K562 (cell line): ENCODE measurements around the gene AKAIN1. TPM values are rescaled to one million over a fixed set of nuclear protein-coding genes. Genes with fewer than 3 reads are reported as not detected.

ENCODE experiments used
- ATAC-seq: fragments of 200-7000 bp; cut with Tn5 transposase; 3 replicates; pipeline ENCODE4 v1.9.1; 2020; ENCODE audit warnings: moderate library complexity
- Bru-seq: library from RNA; stranded (reverse); fragments of 400-500 nt; gene quantifications from one replicate; lab custom pipeline; 2021; lab: Mats Ljungman, UMichigan
- BruChase-seq, 2 experiments: library from RNA; stranded (reverse); fragments of 400-500 nt; gene quantifications; one replicate each; lab custom pipeline; 2021; lab: Mats Ljungman, UMichigan
- BruUV-seq: library from RNA; stranded (reverse); fragments of 400-500 nt; replicated peaks from 2 replicates; lab custom pipeline; 2021; lab: Mats Ljungman, UMichigan
- CTCF ChIA-PET: fragments of 300-600 bp; formaldehyde crosslinking; extraction: SDS; loops from one replicate; lab custom pipeline; 2021; ENCODE audit warnings: low intra/inter-chr PET ratio; lab: Yijun Ruan, JAX
- POLR2A ChIA-PET: fragments of 300-600, 350-650 bp; sonication (Branson Sonifier 250); formaldehyde crosslinking; extraction: SDS; loops from one replicate; lab custom pipeline; 2021; ENCODE audit warnings: antibody characterized with exemption, inconsistent platforms; lab: Yijun Ruan, JAX
- DNase-seq, 4 experiments: peaks; one replicate each; pipeline versions ENCODE4 v3.0.0 to v3.0.0-alpha.2; 2011 to 2018; ENCODE audit warnings: low spot score in 3 of 4, mixed read lengths in 3 of 4; ENCODE audit errors: extremely low read depth in 1 of 4
- FAIRE-seq: peaks from 2 replicates; lab custom pipeline; 2011; peaks lifted over from hg19 to GRCh38; lab: Jason Lieb, UNC
- H2AFZ ChIP-seq: 2 replicates; pipeline ENCODE4 v1.6.0; 2011; ENCODE audit warnings: low read depth, low read length, control low read depth, inconsistent platforms
- H3K27ac ChIP-seq: fragments of 200-600 bp; 3 replicates; pipeline ENCODE4 v1.8.0; 2011; ENCODE audit warnings: low read depth, mild to moderate bottlenecking, control low read depth, inconsistent platforms, low read length, moderate library complexity, mixed read lengths; ENCODE audit errors: extremely low read depth
- H3K27me3 ChIP-seq, 2 experiments: fragments of 300-600 bp in 1 of 2; 2 replicates in 1 of 2; 3 replicates in 1 of 2; pipeline versions ENCODE4 v1.6.0 to v1.8.0; 2011; ENCODE audit warnings: inconsistent platforms in 2 of 2, low read length in 2 of 2, mild to moderate bottlenecking in 1 of 2, mixed read lengths in 1 of 2, moderate library complexity in 1 of 2; ENCODE audit not compliant: control insufficient read depth in 2 of 2, insufficient read depth in 2 of 2
- H3K36me3 ChIP-seq: fragments of 300-600 bp; 3 replicates; pipeline ENCODE4 v1.8.0; 2011; ENCODE audit warnings: mild to moderate bottlenecking, low read length, inconsistent platforms; ENCODE audit not compliant: control insufficient read depth, insufficient read depth
- H3K4me1 ChIP-seq, 2 experiments: fragments of 200-600 bp in 1 of 2; replicated peaks in 1 of 2; 2 replicates in 1 of 2; 3 replicates in 1 of 2; pipeline versions ENCODE4 v1.5.1 to v1.8.0; 2011; ENCODE audit warnings: inconsistent platforms in 2 of 2, low read length in 2 of 2, mild to moderate bottlenecking in 1 of 2, mixed read lengths in 1 of 2, moderate library complexity in 1 of 2; ENCODE audit not compliant: control insufficient read depth in 2 of 2, insufficient read depth in 2 of 2
- H3K4me2 ChIP-seq: 2 replicates; pipeline ENCODE4 v1.6.1; 2011; ENCODE audit warnings: low read length, control low read depth, inconsistent platforms, mixed read lengths; ENCODE audit not compliant: insufficient read depth
- H3K4me3 ChIP-seq: fragments of 200-600 bp; sonication (generic), shearing (Covaris generic); 2 replicates; pipeline ENCODE4 v1.5.1; 2016; ENCODE audit warnings: control low read depth, inconsistent platforms
- H3K79me2 ChIP-seq: fragments of 200-600 bp; 3 replicates; pipeline ENCODE4 v1.8.0; 2011; ENCODE audit warnings: low read length, inconsistent platforms; ENCODE audit not compliant: control insufficient read depth, insufficient read depth
- H3K9ac ChIP-seq, 2 experiments: 2 replicates each; pipeline versions ENCODE4 v1.6.0 to v1.6.1; 2011; ENCODE audit warnings: low read depth in 2 of 2, low read length in 2 of 2, control low read depth in 1 of 2, inconsistent platforms in 1 of 2, mild to moderate bottlenecking in 1 of 2, mixed read lengths in 1 of 2; ENCODE audit not compliant: insufficient read depth in 1 of 2
- H3K9me1 ChIP-seq: one replicate; pipeline ENCODE4 v1.6.0; 2011; ENCODE audit warnings: inconsistent platforms, mild to moderate bottlenecking, low read length, moderate library complexity; ENCODE audit not compliant: control insufficient read depth, insufficient read depth
- H3K9me3 ChIP-seq: replicated peaks from 2 replicates; pipeline ENCODE4 v1.5.1; 2011; ENCODE audit warnings: low read depth, low read length, inconsistent platforms; ENCODE audit not compliant: control insufficient read depth, insufficient read depth
- H4K20me1 ChIP-seq: replicated peaks from 2 replicates; pipeline ENCODE4 v1.6.1; 2011; ENCODE audit warnings: low read length, inconsistent platforms, mixed read lengths; ENCODE audit not compliant: control insufficient read depth, insufficient read depth
- AFF4 ChIP-seq: sonication (generic); formaldehyde crosslinking; IDR thresholded peaks from 2 replicates; pipeline ENCODE4 v1.8.0; 2023; ENCODE audit warnings: mild to moderate bottlenecking, missing genetic modification reagents
- CBX3 ChIP-seq, 2 experiments: IDR thresholded peaks; 1 replicate in 1 of 2; 2 replicates in 1 of 2; pipeline ENCODE4 v1.6.1; 2012; ENCODE audit warnings: inconsistent platforms in 2 of 2, low read length in 2 of 2, borderline replicate concordance in 1 of 2, control low read depth in 1 of 2
- CXXC5 ChIP-seq: fragments of 250-450 bp; sonication (Bioruptor Pico); IDR thresholded peaks from 2 replicates; pipeline ENCODE4 v1.8.0; 2022; ENCODE audit warnings: inconsistent platforms, mild to moderate bottlenecking, moderate library complexity
- E2F6 ChIP-seq, 2 experiments: IDR thresholded peaks; 2 replicates each; pipeline ENCODE4 v1.6.1; 2011; ENCODE audit warnings: borderline replicate concordance in 1 of 2, control low read depth in 1 of 2, low read depth in 1 of 2, low read length in 1 of 2, mild to moderate bottlenecking in 1 of 2, mixed read lengths in 1 of 2, moderate library complexity in 1 of 2; ENCODE audit not compliant: insufficient read depth in 1 of 2, insufficient read length in 1 of 2, poor library complexity in 1 of 2, severe bottlenecking in 1 of 2; ENCODE audit errors: extremely low read depth in 1 of 2
- FOXA1 ChIP-seq: fragments of 450-650 bp; IDR thresholded peaks from 2 replicates; pipeline ENCODE4 v1.6.1; 2016; ENCODE audit warnings: mild to moderate bottlenecking, borderline replicate concordance
- KLF10 ChIP-seq: fragments of 250-450 bp; sonication (Bioruptor Pico); IDR thresholded peaks from 2 replicates; pipeline ENCODE4 v1.6.1; 2021; ENCODE audit warnings: matching md5 sums
- MCM7 ChIP-seq, 2 experiments: fragments of 450-650 bp; IDR thresholded peaks; 2 replicates each; pipeline ENCODE4 v1.6.1; 2016 to 2018
- MIER1 ChIP-seq: fragments of 450-650 bp; IDR thresholded peaks from 2 replicates; pipeline ENCODE4 v1.6.1; 2016; ENCODE audit warnings: antibody characterized with exemption, mild to moderate bottlenecking, low read depth
- RAD21 ChIP-seq, 2 experiments: fragments of 250-450 bp in 1 of 2; fragments of 450-650 bp in 1 of 2; sonication (Bioruptor Pico) in 1 of 2; formaldehyde crosslinking in 1 of 2; IDR thresholded peaks in 1 of 2; conservative IDR thresholded peaks in 1 of 2; 2 replicates each; pipeline versions ENCODE4 v1.4.0 to v1.8.0; 2020 to 2022; ENCODE audit warnings: mild to moderate bottlenecking in 2 of 2, moderate library complexity in 1 of 2
- RBM39 ChIP-seq: fragments of 200-400 bp; formaldehyde crosslinking; optimal IDR thresholded peaks from 2 replicates; pipeline ENCODE3; 2018; ENCODE audit warnings: low read depth, low read length
- ZKSCAN3 ChIP-seq: fragments of 250-450 bp; sonication (Bioruptor Pico); IDR thresholded peaks from 2 replicates; pipeline ENCODE4 v1.4.0; 2020
- ZNF143 ChIP-seq: sonication (generic); formaldehyde crosslinking; IDR thresholded peaks from 2 replicates; pipeline ENCODE4 v1.9.0; 2022; ENCODE audit warnings: mild to moderate bottlenecking, missing genetic modification reagents
- ZNF583 ChIP-seq: fragments of 250-450 bp; sonication (Bioruptor Pico); IDR thresholded peaks from 2 replicates; pipeline ENCODE4 v1.4.0; 2020
- ZNF766 ChIP-seq: fragments of 200-800 bp; sonication (Bioruptor generic); conservative IDR thresholded peaks from 2 replicates; pipeline ENCODE4 v1.6.1; 2016; ENCODE audit warnings: missing genetic modification characterization, missing compliant biosample characterization
- WGBS: fragments of 100-300 bp; shearing (Covaris generic); methylation state at CpG from one replicate; pipeline ENCODE4 v1.1.6; 2016; ENCODE audit warnings: low coverage, mixed read lengths; ENCODE audit not compliant: insufficient coverage; ENCODE audit errors: missing lambda C conversion rate; 5-methylcytosine and 5-hydroxymethylcytosine counted together
- in situ Hi-C: fragments of 300-500 bp; cut with MboI; formaldehyde crosslinking; loops from 4 replicates; pipeline ENCODE4 v1.15.0; 2018; ENCODE audit warnings: inconsistent platforms, mixed read lengths
- intact Hi-C: fragments of 100-400 bp; cut with micrococcal nuclease; formaldehyde crosslinking; loops from 2 replicates; pipeline ENCODE4 v1.14.2; 2022
- long read RNA-seq, 3 experiments: library from polyadenylated mRNA in 2 of 3; library from RNA in 1 of 3; unstranded in 2 of 3; stranded (forward) in 1 of 3; transcript quantifications; one replicate each; pipeline ENCODE4 v2.0.0, GENCODE V29; 2019 to 2022
- polyA minus RNA-seq, 3 experiments: library from RNA; depleted of rRNA, polyadenylated mRNA; stranded (reverse); fragments of >200 nt; gene quantifications; 2 replicates each; pipeline ENCODE4 v1.2.3, GENCODE V29; 2011
- polyA plus RNA-seq, 8 experiments: library from polyadenylated mRNA; depleted of rRNA in 4 of 8; stranded (reverse) in 5 of 8; unstranded in 3 of 8; fragments of >200 nt; fragmentation: Nextera tagmentation in 2 of 8; fragmentation: Illumina TruSeq in 1 of 8; extraction: Ambion mirVana in 2 of 8; extraction: Trizol in 1 of 8; gene quantifications; 2 replicates each; pipeline versions ENCODE4 v1.2.1 to v1.2.3, GENCODE V29; 2011 to 2014; ENCODE audit warnings: inconsistent platforms in 1 of 8, missing spikeins in 1 of 8
- total RNA-seq, 7 experiments: library from RNA; depleted of rRNA in 6 of 7; stranded (reverse); fragments of >200 nt in 6 of 7; fragmentation: Illumina TruSeq in 2 of 7; extraction: Trizol in 2 of 7; gene quantifications; 2 replicates each; pipeline versions ENCODE4 v1.2.1 to v1.2.3, GENCODE V29; 2011 to 2021; ENCODE audit warnings: low replicate concordance in 1 of 7

The AKAIN1 gene
- not detected in 2 replicates for total RNA-seq (2011; cell fraction: chromatin; rRNA removed; ENCODE audit: low replicate concordance)
- total RNA-seq (2011; cell fraction: nucleolus; rRNA removed) = not detected in 2 replicates
- not detected in 2 replicates for total RNA-seq (2011; cell fraction: nucleoplasm; rRNA removed)
- total RNA-seq (2014; rRNA removed) = not detected in 2 replicates
- not detected in 2 replicates for total RNA-seq (2014; rRNA removed; fragmentation: Illumina TruSeq; extraction: Trizol)
- not detected in 2 replicates for total RNA-seq (2015; rRNA removed; fragmentation: Illumina TruSeq; extraction: Trizol)
- total RNA-seq (2021) = not detected in 2 replicates
- not detected in 2 replicates for polyA plus RNA-seq (2011; rRNA removed)
- not detected in 2 replicates for polyA plus RNA-seq (2011; cell fraction: cytosol; rRNA removed)
- not detected in 2 replicates for polyA plus RNA-seq (2011; cell fraction: nucleus; rRNA removed)
- polyA plus RNA-seq (2012) = not detected in 2 replicates
- polyA plus RNA-seq (2014; fragmentation: Illumina TruSeq; extraction: Trizol) = not detected in 2 replicates
- polyA plus RNA-seq (2014; fragmentation: Nextera tagmentation; extraction: Ambion mirVana) = not detected
- not detected in 2 replicates for polyA plus RNA-seq (2014; rRNA removed)
- not detected in 2 replicates for polyA minus RNA-seq (2011; rRNA and poly(A)+ RNA removed)
- polyA minus RNA-seq (2011; cell fraction: cytosol; rRNA and poly(A)+ RNA removed) = not detected in 2 replicates
- polyA minus RNA-seq (2011; cell fraction: nucleus; rRNA and poly(A)+ RNA removed) = not detected in 2 replicates
- Bru-seq, nascent RNA = percentile 10 among the genes with signal in this experiment
- percentile 12 among the genes with signal in this experiment for BruChase-seq, experiment 1, labeled RNA remaining after a 2-hour chase
- BruChase-seq, experiment 2, labeled RNA remaining after a 6-hour chase = percentile 13 among the genes with signal in this experiment
- long read RNA-seq, experiment 1 = 0 reads
- long read RNA-seq, experiment 2 = 0 reads
- long read RNA-seq, experiment 3 = 0 reads

GRCh38 chr18:5197032-5197434 lies at the start of gene AKAIN1:
AKAIN1 (minus strand) TSS chr18:5197257; CDS start chr18:5197053, 204 bp downstream.
- Histone ChIP-seq H4K20me1 (no peaks in the 10 kb centered on the region), H3K9me1 (no peaks in the 10 kb centered on the region), H3K4me1 (peaks cover 0 to 5% of the 10 kb centered on the region in 2 experiments; a peak in 1 of 5 replicates), H3K9me3 (no peaks in the 10 kb centered on the region), H3K79me2 (no peaks in the 10 kb centered on the region), H3K9ac (no peak within 1 kb of the TSS), H3K4me3 (no peak within 1 kb of the TSS), H3K27ac (no peak within 1 kb of the TSS), H2AFZ (no peak within 1 kb of the TSS), H3K27me3 (peaks cover 5 to 15% of the 10 kb centered on the region in 2 experiments; a peak in 3 of 5 replicates), H3K36me3 (no peaks in the 10 kb centered on the region), H3K4me2 (no peak within 1 kb of the TSS)
- peak; percentile 100 for ATAC-seq
- in situ Hi-C loops = no loop called here
- no peak for FAIRE-seq
- CTCF ChIA-PET = no interaction called here
- 2% methylated on average over 21 of the region's 37 CpGs for WGBS
- intact Hi-C loops = no loop called here
- peak; percentile 50 to 71 (median 70) for DNase-seq
- POLR2A ChIA-PET = interaction anchor here (0.6 to 0.7 kb wide), 3 partner anchors 19 to 235 kb away, joined by 3 read pairs; no protein-coding TSS in a partner anchor
- no TSS peak for BruUV-seq
- TF ChIP-seq RBM39 (no peak), ZKSCAN3 (CRISPR knock-in tag) (no peak), ZNF583 (CRISPR knock-in tag) (no peak), CXXC5 (CRISPR knock-in tag) (peak; percentile 44; the same call in 1 of the 2 replicates), FOXA1 (no peak), MCM7 (IDR thresholded peaks at IDR 0.05) (no peak), E2F6 (IDR thresholded peaks at IDR 0.05; ENCODE audit: borderline replicate concordance in 1 of 2, extremely low read depth in 1 of 2, insufficient read depth in 1 of 2, insufficient read length in 1 of 2, low read depth in 1 of 2, low read length in 1 of 2, poor library complexity in 1 of 2, severe bottlenecking in 1 of 2) (peak in 1 of 2 experiments; percentile 25), KLF10 (CRISPR knock-in tag) (no peak), CBX3 (IDR thresholded peaks at IDR 0.05; ENCODE audit: borderline replicate concordance in 1 of 2, low read length in 2 of 2) (no peak), RAD21 (CRISPR knock-in tag; conservative IDR thresholded peaks at IDR 0.05 in 1 of 2, IDR thresholded peaks at IDR 0.05 in 1 of 2) (no peak), ZNF143 (CRISPR knock-in tag) (no peak), AFF4 (CRISPR knock-in tag) (peak; percentile 43; the same call in 1 of the 2 replicates), ZNF766 (CRISPR knock-in tag) (0 out of 2 replicates have a peak, but pooled peaks have one; percentile 32), MIER1 (peak; percentile 83)
